Stimulated activated naive CD8-positive, alpha-beta T cell treated with anti-CD3 and anti-CD28 coated beads, Interleukin-15, Interleukin-2, amounts not matched to agents 100 U/mL and 50 U/mL, for 24 hours (primary cell): ENCODE data around the gene C1R.
"Not testable (repeated sequence)": the region's sequence is repeated elsewhere in the genome, so short reads cannot be mapped to it uniquely, and the experiment has no call there.

ENCODE experiments used
- ATAC-seq: fragments of 150-1000 bp; cut with Tn5 transposase; one replicate; pipeline ENCODE4 v1.10.0; 2021
- DNase-seq: peaks from one replicate; pipeline ENCODE4 v3.0.0; 2021

C1R gene

DNA sequence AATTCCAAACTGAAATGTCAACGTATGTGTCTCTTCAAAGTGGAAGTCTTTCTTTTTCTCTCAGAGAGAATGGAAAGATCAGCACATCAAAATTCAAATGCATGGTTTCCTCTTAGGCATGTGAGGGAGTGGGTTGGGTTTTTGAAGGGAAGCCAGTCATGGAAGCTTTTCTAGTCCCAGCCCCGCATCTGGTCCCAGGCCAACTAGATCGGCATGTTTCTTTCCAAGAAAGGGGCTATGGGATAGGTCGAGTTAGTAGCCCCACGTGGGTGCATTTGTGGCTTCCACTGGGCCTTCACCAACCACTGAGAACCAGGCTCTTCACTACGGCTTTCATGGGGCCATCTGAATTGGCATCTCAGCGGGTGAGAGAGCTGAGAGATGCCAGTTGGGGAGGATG, 25.1 kb downstream of the C1R start:
- no peak for DNase-seq
- ATAC-seq: no peak

DNA sequence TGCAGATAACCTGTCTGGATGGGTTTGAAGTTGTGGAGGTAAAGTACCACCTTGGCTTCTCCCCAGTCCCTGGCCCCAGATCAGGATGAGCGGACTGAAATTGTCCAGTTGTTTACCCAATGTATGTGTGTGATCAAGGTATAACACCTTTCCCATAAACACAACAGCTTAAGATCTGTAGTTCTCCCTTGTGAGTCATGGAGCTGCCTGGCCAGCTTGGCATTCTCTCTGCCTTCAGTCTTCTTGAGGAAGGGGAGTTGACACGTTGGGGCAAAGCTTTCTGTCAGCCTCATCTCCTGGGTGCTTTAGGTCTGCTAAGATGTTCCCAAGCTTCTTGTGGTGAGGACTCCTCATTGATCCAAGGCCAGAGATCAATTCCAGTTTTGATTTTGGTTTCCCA, 25.6 kb downstream of the C1R start:
- ATAC-seq (no peak), DNase-seq (no peak)

DNA sequence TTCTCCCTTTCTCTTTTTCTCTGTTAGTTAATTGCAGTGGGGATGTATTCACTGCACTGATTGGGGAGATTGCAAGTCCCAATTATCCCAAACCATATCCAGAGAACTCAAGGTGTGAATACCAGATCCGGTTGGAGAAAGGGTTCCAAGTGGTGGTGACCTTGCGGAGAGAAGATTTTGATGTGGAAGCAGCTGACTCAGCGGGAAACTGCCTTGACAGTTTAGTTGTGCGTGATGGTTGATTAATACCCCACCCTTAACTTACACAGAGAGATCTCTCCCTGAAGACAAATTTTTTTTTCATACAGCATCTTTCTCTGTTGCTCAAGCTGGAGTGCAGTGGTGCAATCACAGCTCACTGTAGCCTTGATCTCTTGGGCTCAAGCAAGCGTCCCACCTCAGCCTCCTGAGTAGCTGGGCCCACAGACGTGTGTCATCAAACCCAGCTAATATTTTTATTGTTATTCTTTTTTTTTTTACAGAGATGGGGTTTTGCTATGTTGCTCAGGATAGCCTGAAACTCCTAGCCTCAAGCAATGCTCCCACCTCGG, 27.1 kb downstream of the C1R start:
- ATAC-seq: no peak

DNA sequence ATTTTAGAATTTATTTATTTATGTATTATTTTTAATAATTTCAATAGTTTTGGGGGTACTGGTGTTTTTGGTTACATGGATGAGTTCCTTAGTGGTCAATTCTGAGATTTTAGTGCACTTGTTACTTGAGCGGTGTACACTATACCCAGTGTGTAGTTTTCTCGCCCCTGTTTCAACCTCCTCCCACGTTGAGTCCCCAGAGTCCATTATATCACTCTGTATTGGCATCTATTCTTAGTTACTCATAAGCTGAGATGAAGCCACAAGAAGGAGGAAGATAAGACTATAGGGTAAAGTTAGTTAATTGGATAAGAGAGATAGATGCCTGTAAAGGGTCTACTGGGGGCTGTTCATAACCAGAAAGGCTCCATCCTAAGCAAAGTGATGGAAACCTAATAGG, 27.7 kb downstream of the C1R start:
- ATAC-seq: no peak

More for the DNA sequence above, 27.1 kb downstream of the C1R start:
- DNase-seq: no peak

DNA sequence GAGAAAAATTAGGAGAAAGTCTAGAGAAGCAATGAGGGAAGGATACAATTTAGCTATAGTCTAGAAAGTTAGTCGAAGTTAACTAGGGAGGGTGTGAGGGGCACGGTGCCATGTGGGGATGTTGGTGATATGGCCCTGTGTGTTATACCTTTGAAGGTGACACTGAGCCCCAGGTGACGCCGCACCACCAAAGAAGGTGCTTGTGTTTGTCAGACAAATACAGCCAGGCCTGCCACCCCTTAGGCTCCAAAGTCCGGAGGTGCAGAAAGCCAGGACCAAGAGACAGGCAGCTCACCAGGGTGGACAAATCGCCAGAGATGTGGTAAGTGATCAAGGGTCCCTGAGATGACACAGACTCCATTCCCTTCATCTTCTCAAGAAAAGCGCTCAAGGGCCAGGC, 30.6 kb downstream of the C1R start:
- DNase-seq (no peak), ATAC-seq (no peak)

More for the DNA sequence above, 27.7 kb downstream of the C1R start:
- no peak for DNase-seq

DNA sequence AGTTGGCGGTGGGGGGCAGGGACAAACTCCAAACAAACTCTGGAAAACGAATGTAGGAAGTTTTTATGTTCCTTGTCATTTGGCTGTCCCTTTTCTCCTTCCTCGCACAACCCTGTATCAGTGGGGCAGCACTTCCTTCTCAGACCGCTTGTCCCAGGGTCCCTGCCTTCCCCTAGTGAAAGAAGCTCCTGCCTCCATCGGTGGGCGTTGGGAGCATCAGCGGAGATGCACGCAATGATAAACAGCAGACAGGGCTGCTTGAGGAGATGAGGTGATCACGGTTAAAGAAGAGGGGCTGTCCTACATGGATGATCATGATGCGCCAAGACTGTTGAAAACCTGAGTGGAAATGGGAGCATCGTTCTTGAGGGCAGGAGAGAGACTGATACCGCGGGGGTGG, 31.1 kb downstream of the C1R start:
- DNase-seq: no peak

DNA sequence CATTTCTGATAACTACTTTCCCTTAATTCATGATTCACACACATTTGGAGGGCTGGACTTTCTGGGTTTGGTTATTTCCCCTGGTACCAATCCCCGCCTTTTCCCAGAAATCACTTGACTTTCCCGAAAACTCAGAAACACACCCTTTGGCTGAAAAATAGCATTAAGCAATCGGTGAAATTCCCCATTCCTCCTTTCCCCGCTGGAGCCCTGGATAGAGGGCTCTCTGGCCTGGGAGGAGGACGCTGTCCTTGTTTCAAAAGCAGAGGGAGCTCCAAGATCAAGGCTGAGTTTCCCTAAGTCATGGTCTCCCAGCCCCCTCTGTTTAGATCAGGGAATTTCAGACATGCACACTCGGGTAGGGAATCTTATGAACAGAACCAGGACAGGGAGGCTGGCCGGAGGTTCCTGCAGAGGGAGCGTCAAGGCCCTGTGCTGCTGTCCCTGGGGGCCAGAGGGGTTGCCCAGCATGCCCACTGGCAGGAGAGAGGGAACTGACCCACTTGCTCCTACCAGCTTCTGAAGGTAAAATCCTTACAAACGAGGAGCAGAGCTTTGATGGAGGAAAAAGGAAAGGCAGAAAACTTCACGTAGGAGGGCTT, 31.8 kb downstream of the C1R start, which contains the start of gene C1S:
TSS of gene C1S (plus strand) at position 366 of the 602 bp plus-strand sequence. CDS start 1,195 bp downstream, outside the sequence.
- no peak for DNase-seq
- ATAC-seq: no peak

More for the DNA sequence above, 31.1 kb downstream of the C1R start:
- no peak for ATAC-seq

DNA sequence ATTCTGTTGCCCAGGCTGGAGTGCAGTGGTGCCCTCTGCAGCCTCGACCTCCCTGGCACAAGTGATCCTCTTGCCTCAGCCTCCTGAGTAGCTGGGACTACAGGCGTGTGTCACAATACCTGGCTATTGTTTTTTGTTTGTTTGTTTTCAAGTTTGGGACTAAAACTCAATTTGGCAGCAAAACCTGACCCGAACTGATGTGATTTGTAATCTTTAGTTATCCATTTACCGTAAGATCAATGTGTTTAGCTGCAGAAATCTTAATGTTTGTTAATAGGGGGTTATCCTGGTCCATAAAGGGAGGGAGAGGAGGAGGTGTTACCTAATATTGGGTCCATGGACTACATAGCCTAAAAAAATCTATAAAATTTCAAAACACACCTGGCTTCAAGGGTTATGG, 32.5 kb downstream of the C1R start:
- ATAC-seq (no peak), DNase-seq (no peak)

DNA sequence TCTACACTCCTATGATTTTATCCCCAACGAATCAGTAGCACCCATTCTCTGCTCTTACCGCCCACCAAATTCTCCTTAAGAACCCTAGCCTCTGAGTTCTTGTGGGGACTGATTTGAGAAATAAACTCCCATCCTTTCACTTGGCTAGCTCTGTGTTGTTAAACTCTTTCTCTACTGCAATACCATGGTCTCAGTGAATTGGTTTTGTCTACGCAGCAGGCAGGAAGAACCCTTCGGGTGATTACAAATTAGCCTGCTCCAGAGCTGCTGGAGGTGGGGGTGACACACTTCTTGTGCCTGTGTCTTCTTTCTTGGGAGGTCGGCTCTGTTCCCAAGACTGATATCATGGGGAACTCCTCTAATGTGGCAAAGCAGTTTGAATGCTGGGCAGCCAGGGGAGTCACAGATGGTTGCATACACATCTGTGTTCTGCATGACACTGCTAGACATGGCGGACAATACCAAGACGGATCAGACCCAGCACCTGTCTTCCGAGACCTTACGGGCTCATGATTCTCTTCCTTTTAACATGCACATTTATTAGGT, 33.3 kb downstream of the C1R start:
- no peak for ATAC-seq
- no peak for DNase-seq

DNA sequence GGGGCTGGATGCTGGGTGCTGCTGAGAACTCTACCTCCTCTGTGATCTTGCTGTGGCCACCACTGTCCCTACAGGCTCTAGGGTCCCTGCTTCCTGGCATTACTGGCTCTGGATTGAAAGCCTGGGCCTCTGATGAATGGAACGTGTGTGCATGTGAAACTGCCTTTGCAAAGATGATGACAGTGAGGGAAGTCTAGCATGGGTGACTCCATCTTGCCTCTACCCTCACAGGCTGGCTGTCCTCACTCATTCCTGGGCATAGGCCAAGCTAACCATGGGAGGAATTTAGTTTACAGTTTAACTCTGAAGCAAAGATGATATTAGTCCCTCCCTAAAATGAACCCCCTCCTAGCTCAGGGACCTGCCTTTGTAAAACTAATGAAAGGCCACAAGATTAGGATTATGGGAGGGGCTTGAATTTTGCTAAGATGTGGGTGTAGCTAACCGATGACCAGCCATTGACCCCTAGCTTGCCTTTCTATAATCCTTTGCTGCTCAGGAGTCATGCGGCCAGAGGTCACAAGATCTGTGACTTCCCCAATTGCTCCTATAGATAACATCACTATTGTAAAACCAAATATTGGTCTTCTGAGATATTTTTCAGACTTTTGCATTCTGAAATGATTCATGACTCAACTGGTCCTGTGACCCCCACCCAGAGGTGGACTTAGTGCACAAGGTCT, 33.9 kb downstream of the C1R start:
- no peak for ATAC-seq
- DNase-seq: no peak

DNA sequence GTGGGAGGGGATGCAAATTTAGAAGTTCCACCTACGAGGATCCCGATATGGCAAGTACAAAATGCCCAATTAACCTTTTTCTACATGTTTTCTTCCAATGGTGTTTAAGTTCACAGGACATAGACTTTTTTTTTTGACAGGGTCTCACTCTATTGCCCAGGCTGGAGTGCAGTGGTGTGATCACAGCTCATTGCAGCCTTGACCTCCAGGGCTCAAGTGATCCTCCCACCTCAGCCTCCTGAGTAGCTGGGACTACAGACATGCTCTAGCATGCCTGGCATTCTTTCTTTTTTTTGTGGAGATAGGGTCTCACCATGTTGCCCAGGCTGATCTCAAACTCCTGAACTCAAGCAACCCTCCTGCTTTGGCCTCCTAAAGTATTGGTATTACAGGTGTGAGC, 36.5 kb downstream of the C1R start:
- DNase-seq, ATAC-seq: not testable (repeated sequence)

DNA sequence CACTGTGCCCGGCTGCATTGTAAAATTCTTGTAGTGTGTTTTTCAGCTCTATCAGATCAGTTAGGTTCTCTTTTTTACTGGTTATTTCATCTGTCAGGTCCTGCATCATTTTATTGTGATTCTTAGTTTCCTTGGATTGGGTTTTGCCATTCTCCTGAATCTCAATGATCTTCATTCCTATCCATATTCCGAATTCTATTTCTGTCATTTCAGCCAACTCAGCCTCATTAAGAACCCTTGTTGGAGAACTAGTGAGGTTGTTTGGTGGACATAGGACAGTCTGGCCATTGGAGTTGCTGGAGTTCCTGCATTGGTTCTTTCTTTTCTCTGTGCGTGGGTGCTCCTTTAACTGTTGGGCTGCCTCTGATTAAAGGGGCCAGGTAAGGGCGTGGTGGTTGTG, 37.3 kb downstream of the C1R start:
- no peak for ATAC-seq

DNA sequence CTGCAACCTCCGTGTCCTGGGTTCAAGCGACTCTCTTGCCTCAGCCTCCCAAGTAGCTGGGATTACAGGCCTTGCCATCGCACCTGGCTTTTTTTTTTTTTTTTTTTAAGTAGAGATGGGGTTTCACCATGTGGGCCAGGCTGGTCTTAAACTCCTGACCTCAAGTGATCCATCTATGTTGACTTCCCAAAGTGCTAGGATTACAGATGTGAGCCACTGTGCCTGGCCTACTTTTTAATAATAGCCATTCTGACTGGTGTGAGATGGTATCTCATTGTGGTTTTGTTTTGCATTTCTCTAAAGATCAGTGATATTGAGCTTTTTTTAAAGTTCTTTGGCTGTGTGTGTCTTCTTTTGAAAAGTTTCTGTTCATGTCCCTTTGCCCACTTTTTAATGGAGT, 42.3 kb downstream of the C1R start:
- not testable (repeated sequence) for ATAC-seq, DNase-seq

More for the DNA sequence above, 37.3 kb downstream of the C1R start:
- no peak for DNase-seq

DNA sequence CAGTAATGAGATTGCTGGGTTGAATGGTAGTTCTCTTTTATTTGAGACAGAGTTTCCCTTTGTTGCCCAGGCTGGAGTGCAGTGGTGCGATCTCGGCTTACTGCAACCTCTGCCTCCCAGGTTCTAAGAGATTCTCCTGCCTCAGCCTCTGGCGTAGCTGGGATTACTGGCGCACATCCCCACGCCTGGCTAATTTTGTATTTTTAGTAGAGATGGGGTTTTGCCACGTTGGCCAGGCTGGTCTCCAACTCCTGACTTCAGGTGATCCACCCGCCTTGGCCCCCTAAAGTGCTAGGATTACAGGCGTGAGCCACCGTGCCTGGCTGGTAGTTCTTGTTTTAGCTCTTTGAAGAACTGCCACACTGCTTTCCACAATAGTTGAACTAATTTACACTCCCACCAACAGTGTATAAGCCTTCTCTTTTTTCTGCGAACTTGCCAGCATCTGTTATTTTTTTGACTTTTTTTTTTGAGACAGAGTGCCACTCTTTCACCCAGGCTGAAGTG, 42.7 kb downstream of the C1R start:
- not testable (repeated sequence) for DNase-seq, ATAC-seq

DNA sequence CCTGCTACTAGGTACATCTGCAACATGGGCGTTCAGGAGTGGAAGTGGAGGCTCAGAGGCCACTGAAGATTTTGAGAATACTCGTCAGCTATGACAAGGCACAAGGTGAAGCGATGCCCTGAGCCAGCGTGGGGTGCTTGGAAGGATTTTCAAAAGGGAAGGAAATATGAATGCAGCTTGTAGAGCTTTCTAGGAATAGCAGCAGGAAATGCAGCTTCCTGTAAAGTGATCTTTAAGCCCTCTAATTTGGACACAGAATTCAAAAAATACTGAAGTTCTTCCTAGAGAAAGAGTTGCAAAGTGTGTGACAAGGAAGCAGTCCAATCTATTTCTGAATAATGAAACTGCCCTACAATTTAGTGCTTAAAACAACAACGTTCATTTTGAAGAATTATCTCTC, 44.9 kb downstream of the C1R start:
- ATAC-seq (no peak), DNase-seq (no peak)

DNA sequence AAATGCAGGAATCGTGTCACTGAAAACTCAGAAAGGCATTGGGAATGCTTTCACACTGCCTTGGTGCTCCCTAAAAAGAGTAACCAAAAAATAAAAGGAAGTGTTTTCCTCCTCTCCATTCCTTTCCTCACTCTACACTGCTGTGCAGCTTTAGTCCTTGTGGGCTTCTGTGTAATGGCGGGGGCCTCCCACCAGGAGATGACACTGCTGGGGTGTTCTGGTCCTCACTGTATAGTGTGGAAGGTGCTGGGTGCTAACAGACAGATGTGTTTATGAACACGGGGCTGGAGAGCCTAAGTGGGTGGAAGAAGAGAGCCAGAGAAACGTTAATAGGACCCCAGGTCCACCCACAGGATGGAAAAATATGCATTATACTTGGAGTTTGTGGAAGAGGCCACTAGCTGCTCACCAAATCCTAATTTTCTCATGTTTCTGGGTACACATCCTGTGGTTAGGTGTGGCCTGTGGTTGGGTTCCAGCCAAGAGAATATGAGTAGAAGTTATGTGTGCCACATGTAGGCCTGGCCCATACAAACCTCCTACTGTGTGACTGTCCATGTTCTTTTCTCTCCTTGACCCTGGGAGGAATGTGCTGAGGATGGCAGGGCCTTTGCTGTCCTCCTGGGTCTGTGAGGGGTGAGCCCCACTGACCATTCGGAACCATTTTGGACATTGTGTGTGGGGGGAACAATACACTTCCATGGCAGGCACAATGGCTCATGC, 45.7 kb downstream of the C1R start:
- DNase-seq: no peak

DNA sequence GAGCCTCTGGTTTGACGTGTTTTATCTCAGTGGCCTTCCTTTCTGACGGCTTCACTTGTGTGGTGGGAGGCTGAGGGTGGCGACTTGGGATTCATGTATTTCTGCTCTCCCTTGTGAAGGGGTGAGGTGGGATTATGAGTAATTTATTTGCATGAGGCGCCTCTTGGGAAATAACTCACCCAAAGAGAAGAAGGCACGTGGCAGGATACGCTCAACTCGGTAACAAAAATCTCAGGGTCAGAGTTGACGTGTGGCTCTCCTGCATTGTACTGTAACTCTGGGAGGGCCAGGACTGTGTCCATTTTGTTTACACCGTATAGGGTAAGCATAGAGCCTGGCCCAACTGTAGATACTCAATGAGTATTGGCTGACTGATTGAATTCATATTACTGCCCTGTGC, 46.3 kb downstream of the C1R start:
- DNase-seq: no peak
- no peak for ATAC-seq

More for the DNA sequence above, 45.7 kb downstream of the C1R start:
- ATAC-seq: no peak

DNA sequence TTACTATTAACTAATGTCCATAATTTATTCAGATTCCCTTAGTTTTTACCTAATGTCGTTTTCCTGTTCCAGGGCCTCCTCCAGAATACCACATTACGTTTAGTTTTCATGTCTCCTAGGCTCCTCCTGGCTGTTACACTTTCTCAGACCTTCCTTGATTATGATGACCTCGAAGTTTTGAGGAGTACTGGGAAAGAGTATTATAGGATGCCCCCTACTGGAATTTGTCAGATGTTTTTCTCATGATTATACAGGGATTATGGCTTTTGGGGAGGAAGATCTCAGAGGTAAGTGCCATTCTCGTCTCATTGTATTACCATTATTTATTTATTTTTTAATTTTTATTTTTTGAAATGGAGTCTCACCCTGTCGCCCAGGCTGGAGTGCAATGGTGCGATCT, 49.4 kb downstream of the C1R start:
- ATAC-seq (no peak), DNase-seq (no peak)

DNA sequence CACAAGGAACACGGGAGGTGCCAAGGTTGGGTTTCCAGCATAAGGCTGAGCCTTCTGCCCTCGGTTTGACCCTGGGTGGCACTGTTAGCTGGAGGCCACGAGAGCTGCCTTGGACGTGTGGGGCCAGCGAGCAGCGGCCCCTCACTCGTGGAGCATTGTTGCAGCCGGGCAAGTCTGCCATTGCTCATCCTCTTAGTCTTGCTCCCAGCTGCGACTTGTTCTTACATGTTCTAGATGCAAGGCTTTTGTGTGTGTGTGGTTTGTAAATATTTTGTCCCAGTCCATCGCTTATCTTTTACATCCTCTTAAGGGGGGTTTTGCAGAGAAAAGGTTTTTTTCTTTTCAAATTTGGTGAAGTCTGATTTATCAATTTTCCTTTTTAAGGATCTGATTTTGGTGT, 52.8 kb downstream of the C1R start:
- no peak for ATAC-seq

DNA sequence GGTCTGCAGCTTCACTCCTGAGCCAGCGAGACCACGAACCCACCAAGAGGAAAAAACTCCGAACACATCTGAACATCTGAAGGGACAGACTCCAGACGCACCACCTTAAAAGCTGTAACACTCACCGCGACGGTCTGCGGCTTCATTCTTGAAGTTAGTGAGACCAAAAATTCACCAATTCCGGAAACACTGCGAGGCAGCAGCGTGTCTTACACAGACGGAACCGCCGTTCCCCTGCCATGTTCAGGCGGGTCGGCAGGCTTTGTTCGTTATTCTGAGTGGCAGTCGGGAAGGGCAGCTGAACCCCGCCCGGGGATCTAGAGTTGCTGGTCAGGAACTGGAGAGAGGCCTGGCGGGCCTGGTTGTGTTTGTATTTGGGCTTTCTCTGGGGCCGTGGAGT, 53.7 kb downstream of the C1R start:
- ATAC-seq: no peak
- no peak for DNase-seq

More for the DNA sequence above, 52.8 kb downstream of the C1R start:
- DNase-seq: no peak

DNA sequence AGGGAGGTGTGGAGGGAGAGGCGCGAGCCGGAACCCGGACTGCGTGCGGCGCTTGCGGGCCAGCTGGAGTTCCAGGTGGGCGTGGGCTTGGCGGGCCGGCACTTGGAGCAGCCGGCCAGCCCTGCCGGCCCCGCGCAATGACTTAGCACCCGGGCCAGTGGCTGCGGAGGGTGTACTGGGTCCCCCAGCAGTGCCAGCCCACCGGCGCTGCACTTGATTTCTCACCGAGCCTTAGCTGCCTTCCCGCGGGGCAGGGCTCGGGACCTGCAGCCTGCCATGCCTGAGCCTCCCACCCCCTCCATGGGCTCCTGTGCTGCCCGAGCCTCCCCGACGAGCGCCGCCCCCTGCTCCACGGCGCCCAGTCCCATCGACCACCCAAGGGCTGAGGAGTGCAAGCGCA, 54.8 kb downstream of the C1R start:
- DNase-seq, ATAC-seq: not testable (repeated sequence)

DNA sequence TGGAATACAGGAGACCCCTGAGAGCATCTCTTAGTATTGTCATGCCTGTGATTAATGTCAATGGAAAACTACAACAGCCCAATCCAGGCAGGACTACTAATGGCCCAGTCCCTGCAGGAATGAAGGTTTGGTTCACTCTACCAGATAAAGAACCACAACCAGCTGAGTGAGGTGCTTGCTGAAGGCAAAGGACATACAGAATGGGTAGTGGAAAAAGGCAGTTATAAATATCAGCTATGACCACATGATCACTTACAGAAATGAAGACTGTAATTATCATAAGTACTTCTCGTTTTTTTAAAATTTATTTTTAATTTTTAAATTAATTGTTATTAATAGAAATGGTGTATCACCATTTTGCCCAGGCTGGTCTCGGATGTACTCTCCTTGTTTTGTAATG, 56.8 kb downstream of the C1R start:
- no peak for DNase-seq
- no peak for ATAC-seq
